GM21825 (cell line): Measurements from ENCODE around the gene CGB1.
"Not testable (repeated sequence)": the region's sequence is repeated elsewhere in the genome, so short reads cannot be mapped to it uniquely, and the experiment has no call there.

Source experiments
- ATAC-seq: cut with Tn5 transposase; IDR thresholded peaks from one replicate; pipeline ENCODE4 v1.9.1; 2021; ENCODE audit warnings: mild to moderate bottlenecking, moderate library complexity; ENCODE audit not compliant: unreplicated experiment

CGB1 gene

DNA sequence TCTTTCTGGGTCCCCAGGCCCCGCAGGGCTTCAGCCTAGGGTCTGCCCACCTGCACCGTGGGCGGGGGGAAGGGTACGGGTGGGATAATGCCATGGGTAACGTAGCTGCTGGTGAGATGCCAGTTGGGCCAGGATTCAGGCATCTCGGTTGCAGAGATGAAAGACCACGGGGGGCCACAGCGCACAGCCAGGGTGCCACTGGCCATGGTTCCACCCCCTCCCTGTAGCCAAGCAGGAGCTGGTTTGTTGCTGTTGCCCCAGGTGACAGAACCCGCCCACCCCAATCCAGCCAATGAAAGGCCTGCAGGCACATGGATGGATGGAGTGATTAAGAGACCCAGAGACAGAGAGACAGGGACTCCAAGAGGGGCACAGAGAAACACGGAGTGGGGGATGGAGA is 21.9 kb upstream of the CGB1 start:
- no peak for ATAC-seq

DNA sequence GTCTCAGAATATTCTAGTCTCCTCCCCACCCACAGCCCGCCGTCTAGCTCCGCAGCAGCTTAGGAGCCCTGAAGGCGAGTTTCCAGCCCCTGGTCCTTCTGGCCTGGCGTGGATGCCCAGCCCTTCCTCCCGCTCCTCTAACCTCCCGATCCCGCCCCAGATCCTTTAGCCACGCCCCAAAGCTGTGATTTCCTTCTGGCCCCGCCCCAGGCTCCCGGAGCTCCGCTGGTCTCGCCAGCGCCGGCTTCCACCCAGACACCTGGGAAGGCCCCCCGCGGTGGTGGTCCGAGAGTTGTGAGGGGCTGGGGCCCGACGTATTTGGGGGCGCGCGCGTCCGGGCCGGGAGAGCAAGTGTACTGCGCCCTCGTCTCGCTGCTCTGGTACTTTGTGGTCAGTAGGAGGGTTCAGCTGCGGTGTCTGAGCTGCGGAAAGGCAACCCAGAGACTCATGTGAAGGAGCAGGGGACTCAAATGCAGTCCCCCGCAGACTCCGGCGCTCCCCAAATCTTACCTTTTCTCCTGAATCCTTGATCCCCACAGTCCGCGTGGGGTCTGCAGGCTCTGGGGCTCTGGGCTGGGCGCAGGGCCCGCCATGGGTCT is 21.0 kb upstream of the CGB1 start, which contains the start of gene CGB7:
CGB7 (minus strand) TSS at position 114 of the 599 bp plus-strand sequence. CDS start 2,374 bp downstream, outside the sequence.
- no peak for ATAC-seq

DNA sequence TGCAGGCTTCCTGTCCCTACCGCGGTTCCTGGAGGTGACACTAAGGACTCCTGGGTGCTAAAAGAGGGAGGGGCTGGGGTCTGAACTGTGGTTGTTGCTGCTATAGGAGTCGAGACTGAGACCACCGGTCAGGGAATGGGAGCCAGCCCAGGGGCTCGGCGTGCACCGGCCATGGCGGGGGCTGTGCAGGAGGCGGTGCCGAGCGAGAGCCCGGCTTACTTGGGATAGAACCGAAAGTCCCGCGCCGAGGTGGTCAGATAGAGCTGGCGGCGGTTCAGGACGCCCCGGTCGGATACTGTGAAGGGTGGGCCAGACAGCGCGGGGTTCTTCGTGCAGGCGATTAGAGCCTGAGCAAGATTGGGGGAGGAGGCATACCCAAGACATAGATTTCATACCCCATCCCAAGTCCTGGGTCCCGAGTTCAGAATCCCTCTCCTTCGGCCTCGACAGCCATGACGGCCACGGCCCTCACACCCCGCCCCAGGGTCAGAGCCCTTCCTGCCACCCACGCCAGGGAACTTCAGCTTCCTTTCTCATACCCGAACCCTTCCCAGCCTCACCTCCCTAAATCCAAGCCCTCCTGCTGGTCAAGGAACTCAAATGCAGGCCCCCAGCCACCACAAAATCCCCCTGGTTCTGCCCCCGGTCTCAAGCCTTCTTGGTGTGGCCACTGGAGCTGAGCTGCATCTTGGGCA is 20.4 kb upstream of the CGB1 start:
- not testable (repeated sequence) for ATAC-seq

DNA sequence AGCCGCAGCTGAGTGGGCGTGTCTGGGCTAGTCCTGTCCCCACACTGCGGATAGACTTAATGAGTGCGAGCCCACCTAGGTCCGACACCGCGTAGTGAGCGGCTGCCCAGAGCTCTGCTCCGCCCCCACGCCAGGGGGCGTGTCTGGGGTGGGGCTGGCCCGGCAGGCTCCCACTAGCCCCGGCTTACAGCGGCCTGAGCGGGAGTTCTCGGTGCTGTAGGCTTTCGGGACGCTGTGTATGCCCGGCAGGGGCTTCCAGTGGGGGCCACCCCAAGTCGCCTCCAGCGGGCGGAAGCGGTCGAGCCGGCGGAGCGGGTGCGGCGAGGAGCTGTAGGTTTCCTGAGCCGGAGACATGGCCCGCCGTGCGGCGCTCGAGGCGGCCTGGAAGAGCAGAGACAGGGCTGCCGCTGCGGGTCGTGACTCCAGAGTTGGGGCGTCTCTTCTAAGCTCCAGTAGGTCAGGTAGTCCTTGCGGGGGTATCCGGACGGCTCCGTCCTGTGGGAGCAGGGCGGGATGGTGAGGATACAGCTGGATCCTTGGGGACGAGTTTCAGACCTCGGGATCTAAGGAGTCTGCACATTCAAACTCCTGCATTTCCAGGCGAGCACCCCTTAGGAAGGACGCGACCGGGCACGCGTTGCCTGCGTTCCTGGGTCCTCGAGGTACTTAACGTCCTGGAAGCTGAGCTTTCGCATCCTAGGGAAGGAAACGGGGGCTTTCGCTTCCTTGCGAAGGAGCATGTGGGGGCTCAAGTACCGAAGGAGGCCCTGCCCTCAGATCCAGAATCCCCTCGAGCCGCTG is 19.6 kb upstream of the CGB1 start:
- ATAC-seq, result no peak

DNA sequence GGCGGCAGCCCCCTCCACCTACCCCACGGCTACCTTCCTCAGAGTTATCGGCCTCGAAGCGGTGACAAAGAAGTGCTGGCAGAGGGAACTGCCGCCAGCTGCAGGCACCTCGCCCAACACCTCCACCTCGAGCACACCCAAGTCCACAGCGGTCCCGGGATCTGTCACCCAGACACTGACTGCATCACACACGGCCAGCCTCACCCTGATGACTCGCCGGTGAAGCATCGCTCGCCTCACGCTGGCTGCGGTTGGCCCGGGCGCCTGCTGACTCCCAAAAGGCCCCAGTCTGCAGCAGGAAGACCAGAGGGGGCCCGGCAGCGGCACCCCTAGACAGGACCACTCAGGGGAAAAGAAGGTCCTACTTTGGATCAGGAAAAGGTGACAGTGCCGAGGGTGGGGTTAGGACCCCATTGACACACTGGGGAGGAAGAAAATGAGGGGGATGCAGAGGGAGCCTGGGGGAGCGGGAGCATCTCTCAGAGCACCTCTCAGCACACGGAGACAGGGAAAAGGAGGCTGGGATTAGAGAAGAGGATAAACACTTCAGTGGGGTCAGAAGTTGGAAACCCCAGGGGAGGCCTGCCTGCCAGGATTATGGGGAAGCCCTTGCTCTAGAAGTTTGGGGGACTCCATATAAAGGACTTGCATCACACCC is 13.8 kb upstream of the CGB1 start:
- ATAC-seq, result not testable (repeated sequence)

DNA sequence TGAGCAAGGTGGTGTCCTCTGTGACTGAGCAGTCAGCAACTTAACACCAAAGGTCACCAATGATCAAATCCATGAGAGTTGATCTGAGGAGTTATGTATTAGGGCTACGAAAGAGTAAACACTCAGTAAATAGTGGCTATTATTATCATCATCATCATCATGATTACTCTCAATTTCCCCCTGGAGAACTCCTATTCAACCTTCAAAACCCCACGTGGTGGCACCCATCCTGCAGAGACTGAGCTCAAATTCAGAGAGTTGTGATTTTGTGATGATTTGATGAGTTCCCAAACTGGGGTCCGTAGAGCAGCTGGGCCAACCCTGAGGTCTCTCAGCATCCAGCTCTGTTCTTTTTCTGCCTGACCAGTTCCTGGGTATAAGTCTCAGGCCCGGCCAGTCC is 13.1 kb upstream of the CGB1 start:
- ATAC-seq, result not testable (repeated sequence)

DNA sequence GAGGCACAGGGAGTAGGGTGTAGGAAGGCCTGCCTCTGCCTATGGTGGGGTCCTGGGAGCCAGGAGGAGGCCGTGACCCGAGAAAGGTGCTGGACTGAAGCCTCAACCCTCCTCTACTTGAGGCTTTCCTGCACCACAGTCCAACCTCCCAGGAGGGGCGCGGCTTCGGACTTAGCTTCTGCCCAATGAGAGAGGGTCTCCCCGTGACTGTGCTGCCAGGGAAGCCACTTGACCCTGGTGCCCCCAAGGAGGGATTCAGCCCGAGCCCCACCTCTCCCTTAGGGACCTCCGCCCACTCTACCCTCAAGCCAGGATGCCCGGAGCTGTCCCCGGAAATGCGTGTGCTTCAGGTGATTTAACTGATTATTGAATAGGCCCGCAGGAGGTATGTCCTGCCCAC is 12.3 kb upstream of the CGB1 start, which contains the start of gene CGB8:
CGB8 (minus strand) TSS at position 101 of the 400 bp plus-strand sequence. CDS start 372 bp downstream, outside the sequence.
- not testable (repeated sequence) for ATAC-seq

DNA sequence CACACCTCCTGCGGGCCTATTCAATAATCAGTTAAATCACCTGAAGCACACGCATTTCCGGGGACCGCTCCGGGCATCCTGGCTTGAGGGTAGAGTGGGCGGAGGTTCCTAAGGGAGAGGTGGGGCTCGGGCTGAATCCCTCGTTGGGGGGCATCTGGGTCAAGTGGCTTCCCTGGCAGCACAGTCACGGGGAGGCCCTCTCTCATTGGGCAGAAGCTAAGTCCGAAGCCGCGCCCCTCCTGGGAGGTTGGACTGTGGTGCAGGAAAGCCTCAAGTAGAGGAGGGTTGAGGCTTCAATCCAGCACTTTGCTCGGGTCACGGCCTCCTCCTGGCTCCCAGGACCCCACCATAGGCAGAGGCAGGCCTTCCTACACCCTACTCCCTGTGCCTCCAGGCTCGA is 6.9 kb upstream of the CGB1 start, which contains the start of gene CGB5:
CGB5 (plus strand) TSS at position 301 of the 400 bp plus-strand sequence. CDS start 362 bp downstream, outside the sequence.
- not testable (repeated sequence) for ATAC-seq

DNA sequence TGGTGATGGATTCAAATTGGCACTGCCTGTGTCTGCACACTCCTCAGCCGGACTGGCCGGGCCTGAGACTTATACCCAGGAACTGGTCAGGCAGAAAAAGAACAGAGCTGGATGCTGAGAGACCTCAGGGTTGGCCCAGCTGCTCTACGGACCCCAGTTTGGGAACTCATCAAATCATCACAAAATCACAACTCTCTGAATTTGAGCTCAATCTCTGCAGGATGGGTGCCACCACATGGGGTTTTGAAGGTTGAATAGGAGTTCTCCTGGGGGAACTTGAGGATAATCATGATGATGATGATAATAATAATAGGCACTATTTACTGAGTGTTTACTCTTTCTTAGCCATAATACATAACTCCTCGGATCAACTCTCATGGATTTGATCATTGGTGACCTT is 6.0 kb upstream of the CGB1 start:
- not testable (repeated sequence) for ATAC-seq

DNA sequence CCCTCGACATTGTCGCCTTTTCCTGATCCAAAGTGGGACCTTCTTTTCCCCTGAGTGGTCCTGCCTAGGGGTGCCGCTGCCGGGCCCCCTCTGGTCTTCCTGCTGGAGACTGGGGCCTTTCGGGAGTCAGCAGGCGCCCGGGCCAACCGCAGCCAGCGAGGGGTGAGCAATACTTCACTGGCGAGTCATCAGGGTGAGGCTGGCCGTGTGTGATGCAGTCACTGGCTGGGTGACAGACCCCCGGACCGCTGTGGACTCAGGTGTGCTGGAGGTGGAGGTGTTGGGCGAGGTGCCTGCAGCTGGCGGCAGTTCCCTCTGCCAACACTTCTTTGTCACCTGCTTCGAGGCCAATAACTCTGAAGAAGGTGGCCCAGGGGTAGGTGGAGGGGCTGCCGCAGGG is 5.5 kb upstream of the CGB1 start:
- ATAC-seq, result no peak

DNA sequence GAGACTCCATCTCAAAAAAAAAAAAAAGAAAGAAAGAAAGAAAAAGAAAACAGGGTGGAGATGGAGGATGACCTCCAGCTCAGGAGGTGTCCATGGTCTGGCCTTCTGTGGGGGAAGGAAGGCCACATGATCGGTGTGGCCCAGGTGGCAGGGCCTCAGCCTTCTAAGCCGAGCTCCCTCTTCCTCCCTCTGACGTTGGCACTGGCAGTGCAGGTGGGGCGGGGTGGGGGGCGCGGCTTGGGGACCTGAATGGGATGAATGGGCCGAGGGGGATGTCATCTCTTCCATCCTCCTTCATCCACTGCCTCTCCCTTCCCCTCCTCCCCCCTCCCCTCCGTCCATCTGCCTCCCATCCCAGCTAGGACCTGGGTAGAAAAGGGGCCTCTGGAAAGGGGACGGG is 3.0 kb upstream of the CGB1 start:
- ATAC-seq, result not testable (repeated sequence)

DNA sequence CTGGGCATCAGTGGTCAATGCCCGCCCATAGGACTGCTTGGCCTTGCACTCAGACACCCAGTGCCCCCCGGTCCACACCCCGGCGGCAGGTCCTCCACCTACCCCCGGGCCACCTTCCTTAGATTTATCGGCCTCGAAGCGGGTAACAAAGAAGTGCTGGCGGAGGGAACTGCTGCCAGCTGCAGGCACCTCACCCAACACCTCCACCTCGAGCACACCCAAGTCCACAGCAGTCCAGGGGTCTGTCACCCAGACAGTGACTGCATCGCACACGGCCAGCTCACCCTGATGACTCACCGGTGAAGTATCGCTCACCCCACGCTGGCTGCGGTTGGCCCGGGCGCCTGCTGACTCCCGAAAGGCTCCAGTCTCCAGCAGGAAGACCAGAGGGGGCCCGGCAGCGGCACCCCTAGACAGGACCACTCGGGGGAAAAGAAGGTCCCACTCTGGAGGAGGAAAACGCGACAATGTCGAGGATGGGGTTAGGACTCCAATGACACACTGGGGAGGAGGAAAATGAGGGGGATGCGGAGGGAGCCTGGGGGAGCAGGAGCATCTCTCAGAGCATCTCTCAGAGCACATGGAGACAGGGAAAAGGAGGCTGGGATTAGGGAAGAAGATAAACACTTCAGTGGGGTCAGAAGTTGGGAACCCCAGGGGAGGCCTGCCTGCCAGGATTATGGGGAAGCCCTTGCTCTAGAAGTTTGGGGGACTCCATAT is 2.0 kb upstream of the CGB1 start:
- not testable (repeated sequence) for ATAC-seq

DNA sequence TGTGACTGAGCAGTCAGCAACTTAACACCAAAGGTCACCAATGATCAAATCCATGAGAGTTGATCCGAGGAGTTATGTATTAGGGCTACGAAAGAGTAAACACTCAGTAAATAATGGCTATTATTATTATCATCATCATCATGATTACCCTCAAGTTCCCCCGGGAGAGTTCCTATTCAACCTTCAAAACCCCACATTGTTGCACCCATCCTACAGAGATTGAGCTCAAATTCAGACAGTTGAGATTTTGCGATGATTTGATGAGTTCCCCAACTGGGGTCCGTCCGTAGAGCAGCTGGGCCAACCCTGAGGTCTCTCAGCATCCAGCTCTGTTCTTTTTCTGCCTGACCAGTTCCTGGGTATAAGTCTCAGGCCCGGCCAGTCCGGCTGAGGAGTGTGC is 1.4 kb upstream of the CGB1 start:
- not testable (repeated sequence) for ATAC-seq

DNA sequence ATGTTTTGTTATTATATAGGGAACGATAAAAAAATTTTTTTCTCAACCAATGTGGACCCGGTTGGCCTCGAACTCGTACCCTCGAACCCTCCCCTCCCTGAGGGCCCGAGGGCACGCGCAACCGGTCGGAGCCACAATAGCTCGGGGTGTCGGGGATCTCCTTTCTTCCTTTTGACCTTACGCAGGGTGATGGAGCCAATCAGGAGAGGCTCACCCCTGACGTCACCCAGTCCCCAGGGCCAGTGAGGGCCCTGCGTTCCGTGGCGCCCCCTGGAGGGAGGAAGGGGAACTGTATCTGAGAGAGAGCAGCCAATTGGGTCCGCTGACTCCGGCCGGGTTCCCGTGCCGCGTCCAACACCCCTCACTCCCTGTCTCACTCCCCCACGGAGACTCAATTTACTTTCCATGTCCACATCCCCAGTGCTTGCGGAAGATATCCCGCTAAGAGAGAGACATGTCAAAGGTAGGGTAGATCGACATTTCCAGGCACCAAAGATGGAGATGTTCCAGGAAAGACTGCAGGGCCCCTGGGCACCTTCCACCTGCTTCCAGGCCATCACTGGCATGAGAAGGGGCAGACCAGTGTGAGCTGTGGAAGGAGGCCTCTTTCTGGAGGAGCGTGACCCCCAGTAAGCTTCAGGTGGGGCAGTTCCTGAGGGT is 4.9 kb downstream of the CGB1 start, which contains the start of gene CGB2:
CGB2 (plus strand) TSS at position 249 of the 660 bp plus-strand sequence; CDS start at position 455, 206 bp downstream.
- ATAC-seq, result not testable (repeated sequence)

DNA sequence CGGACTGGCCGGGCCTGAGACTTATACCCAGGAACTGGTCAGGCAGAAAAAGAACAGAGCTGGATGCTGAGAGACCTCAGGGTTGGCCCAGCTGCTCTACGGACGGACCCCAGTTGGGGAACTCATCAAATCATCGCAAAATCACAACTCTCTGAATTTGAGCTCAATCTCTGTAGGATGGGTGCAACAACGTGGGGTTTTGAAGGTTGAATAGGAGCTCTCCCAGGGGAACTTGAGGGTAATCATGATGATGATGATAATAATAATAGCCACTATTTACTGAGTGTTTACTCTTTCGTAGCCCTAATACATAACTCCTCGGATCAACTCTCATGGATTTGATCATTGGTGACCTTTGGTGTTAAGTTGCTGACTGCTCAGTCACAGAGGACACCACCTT is 6.4 kb downstream of the CGB1 start:
- ATAC-seq, result not testable (repeated sequence)

DNA sequence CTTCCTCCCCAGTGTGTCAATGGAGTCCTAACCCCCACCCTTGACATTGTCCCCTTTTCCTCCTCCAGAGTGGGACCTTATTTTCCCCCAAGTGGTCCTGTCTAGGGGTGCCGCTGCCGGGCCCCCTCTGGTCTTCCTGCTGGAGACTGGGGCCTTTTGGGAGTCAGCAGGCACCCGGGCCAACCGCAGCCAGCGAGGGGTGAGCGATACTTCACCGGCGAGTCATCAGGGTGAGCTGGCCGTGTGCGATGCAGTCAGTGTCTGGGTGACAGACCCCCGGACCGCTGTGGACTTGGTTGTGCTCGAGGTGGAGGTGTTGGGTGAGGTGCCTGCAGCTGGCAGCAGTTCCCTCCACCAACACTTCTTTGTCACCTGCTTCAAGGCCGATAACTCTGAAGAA is 6.9 kb downstream of the CGB1 start:
- ATAC-seq, result not testable (repeated sequence)

DNA sequence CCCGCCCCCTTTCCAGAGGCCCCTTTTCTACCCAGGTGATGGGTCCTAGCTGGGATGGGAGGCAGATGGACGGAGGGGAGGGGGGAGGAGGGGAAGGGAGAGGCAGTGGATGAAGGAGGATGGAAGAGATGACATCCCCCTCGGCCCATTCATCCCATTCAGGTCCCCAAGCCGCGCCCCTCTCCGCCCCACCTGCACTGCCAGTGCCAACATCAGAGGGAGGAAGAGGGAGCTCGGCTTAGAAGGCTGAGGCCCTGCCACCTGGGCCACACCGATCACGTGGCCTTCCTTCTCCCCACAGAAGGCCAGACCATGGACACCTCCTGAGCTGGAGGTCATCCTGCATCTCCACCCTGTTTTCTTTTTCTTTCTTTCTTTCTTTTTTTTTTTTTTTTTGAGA is 8.0 kb downstream of the CGB1 start:
- not testable (repeated sequence) for ATAC-seq

DNA sequence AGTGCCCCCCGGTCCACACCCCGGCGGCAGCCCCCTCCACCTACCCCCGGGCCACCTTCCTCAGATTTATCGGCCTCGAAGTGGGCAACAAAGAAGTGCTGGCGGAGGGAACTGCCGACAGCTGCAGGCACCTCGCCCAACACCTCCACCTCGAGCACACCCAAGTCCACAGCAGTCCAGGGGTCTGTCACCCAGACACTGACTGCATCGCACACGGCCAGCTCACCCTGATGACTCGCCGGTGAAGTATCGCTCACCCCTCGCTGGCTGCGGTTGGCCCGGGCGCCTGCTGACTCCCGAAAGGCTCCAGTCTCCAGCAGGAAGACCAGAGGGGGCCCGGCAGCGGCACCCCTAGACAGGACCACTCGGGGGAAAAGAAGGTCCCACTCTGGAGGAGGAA is 11.1 kb downstream of the CGB1 start:
- ATAC-seq, result not testable (repeated sequence)

DNA sequence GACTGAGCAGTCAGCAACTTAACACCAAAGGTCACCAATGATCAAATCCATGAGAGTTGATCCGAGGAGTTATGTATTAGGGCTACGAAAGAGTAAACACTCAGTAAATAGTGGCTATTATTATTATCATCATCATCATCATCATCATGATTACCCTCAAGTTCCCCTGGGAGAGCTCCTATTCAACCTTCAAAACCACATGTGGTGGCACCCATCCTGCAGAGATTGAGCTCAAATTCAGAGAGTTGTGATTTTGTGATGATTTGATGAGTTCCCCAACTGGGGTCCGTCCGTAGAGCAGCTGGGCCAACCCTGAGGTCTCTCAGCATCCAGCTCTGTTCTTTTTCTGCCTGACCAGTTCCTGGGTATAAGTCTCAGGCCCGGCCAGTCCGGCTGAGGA is 11.6 kb downstream of the CGB1 start:
- ATAC-seq, result not testable (repeated sequence)
